GM06990 (cell line): ENCODE measurements around the gene FAM13C.

Experiments
- DNase-seq: peaks from one replicate; pipeline ENCODE4 v3.0.0-alpha.2; 2011; ENCODE audit not compliant: insufficient read length; ENCODE audit errors: extremely low read depth
- H3K27me3 ChIP-seq: replicated peaks from 2 replicates; pipeline ENCODE4 v1.6.0; 2011; ENCODE audit warnings: low read length; ENCODE audit not compliant: control insufficient read depth, insufficient read depth
- H3K36me3 ChIP-seq: 2 replicates; pipeline ENCODE4 v1.5.1; 2011; ENCODE audit warnings: low read length; ENCODE audit not compliant: control insufficient read depth, insufficient read depth
- H3K4me3 ChIP-seq: replicated peaks from 2 replicates; pipeline ENCODE4 v1.5.1; 2011; ENCODE audit warnings: low read depth, mild to moderate bottlenecking, control low read depth, low read length
- TF ChIP-seq, protein P1 (sequence below): IDR thresholded peaks from 2 replicates; pipeline ENCODE4 v1.5.1; 2011; ENCODE audit warnings: low read length, control low read depth, mild to moderate bottlenecking, inconsistent platforms; ENCODE audit not compliant: insufficient read depth, poor library complexity, severe bottlenecking

Gene FAM13C

DNA sequence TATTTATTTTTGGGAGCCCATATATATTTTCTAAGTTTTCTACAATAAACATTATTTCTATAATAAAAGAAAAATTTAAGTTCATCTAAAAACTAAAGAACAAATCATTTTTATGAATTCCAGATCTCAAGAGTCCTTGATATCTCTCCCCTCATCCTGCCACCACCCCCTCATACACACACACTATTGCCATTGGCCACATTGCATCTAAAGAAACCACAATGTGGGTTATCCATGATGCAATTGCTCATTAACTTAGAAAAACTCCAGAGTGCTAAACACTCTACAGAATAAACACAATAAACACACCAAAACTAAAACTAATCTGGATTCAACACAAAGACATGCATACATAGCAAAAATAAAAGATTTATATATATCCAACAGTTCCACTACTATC, 37.8 kb downstream of the FAM13C start:
- Histone ChIP-seq H3K4me3 (no peak overlapping the region), H3K36me3 (no peaks in the 10 kb centered on the region), H3K27me3 (no peaks in the 10 kb centered on the region; the same call in 1 of the 2 replicates)
- DNase-seq, result no peak
- TF ChIP-seq, protein P1, sequence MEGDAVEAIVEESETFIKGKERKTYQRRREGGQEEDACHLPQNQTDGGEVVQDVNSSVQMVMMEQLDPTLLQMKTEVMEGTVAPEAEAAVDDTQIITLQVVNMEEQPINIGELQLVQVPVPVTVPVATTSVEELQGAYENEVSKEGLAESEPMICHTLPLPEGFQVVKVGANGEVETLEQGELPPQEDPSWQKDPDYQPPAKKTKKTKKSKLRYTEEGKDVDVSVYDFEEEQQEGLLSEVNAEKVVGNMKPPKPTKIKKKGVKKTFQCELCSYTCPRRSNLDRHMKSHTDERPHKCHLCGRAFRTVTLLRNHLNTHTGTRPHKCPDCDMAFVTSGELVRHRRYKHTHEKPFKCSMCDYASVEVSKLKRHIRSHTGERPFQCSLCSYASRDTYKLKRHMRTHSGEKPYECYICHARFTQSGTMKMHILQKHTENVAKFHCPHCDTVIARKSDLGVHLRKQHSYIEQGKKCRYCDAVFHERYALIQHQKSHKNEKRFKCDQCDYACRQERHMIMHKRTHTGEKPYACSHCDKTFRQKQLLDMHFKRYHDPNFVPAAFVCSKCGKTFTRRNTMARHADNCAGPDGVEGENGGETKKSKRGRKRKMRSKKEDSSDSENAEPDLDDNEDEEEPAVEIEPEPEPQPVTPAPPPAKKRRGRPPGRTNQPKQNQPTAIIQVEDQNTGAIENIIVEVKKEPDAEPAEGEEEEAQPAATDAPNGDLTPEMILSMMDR, result no peak

DNA sequence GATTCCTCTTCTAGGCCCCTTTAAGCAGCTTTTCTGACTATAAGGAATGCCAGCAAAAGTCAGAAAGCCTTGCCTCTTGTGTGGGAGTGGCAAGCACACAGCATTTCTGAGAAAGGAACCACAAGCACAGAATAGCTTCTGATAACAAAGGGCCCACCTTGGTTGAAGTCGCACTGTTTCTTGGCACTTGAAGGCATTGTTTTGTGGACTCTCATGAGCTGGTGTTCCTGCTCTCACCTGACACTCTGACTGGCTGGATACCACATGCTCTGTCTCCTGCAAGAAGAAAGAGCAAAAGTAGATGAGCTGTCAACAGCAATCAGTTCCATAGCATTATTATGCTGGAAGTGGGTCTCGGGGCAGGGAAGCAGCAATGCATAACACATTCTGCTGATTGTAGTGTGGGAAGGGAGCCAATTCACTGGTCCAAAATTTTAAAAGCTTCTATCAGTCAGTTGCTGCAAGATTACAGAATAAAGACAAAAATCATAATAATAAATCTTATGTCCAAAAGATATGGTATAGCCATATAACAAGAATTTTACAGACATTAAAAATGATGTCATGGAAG, 38.4 kb downstream of the FAM13C start:
- DNase-seq, result no peak
- TF ChIP-seq, protein P1, result no peak
- no peak overlapping the region for H3K4me3 ChIP-seq

DNA sequence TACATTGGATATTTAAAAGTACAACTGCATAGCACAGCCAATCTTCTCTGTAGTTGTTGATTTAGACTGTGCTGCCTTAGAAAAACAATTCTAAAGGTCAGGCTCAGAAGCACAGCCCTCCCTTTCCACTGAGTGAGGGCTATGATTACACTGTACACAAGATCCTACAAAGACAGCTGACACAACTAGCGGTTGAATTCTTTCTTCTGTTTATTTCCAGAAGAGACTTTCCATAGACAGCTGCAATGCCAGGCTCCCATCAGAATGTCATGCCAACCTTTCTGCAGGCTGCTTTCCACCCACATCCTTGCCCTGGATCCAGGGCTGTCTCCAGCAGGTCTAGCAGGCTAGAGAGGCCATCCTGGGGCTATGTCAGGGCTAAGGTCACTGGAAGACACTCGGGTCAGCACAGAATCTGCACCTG, 39.3 kb downstream of the FAM13C start:
- TF ChIP-seq, protein P1, result no peak
- no peak for DNase-seq

More for the DNA sequence above, 38.4 kb downstream of the FAM13C start:
- Histone ChIP-seq H3K27me3 (no peaks in the 10 kb centered on the region; the same call in 1 of the 2 replicates), H3K36me3 (no peaks in the 10 kb centered on the region)

DNA sequence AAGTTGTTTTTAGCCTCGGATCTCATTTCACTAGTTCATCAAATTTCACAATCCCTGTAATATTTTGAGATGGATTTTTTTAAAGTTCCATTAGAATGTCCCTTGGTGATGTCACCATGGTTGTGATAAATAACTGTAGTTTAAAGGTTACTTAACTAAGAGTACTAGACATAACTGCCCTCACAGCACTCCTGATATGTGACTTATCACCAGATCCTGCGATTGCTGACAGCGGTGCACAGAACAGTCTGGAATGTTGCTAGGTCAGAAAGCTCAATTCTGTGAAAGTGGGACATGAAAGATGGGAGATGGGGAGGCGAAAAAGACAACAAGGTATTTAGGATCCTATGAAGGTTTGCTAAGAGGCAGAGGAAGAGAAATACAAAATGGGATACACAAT, 40.2 kb downstream of the FAM13C start:
- TF ChIP-seq, protein P1, result no peak
- Histone ChIP-seq H3K36me3 (no peaks in the 10 kb centered on the region), H3K4me3 (no peak overlapping the region), H3K27me3 (no peaks in the 10 kb centered on the region; the same call in 1 of the 2 replicates)
- no peak for DNase-seq

More for the DNA sequence above, 39.3 kb downstream of the FAM13C start:
- no peaks in the 10 kb centered on the region; the same call in 1 of the 2 replicates for H3K27me3 ChIP-seq
- no peaks in the 10 kb centered on the region for H3K36me3 ChIP-seq
- H3K4me3 ChIP-seq, result no peak overlapping the region

DNA sequence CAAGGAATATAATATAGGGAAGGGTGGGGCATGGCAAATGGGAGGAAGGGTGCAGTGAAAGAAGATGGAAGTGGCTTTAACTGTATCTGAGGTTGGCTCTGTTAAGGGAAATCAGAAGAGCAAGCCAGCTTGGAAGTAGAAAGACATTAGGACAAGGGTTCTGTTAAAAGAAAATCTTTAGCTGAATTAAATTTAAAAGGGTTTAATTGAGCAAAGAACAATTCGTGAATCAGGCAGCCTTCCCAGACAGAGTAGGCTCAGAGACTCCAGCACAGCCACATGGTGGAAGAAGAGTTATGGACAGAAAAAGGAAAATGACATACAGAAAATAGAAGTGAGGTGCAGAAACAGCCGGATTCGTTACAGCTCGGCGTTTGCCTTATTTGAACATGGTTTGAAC, 42.0 kb downstream of the FAM13C start:
- H3K27me3 ChIP-seq, result no peaks in the 10 kb centered on the region; the same call in 1 of the 2 replicates
- TF ChIP-seq, protein P1, result no peak
- no peak for DNase-seq
- no peak overlapping the region for H3K4me3 ChIP-seq
- no peaks in the 10 kb centered on the region for H3K36me3 ChIP-seq
